ENCODE data around the gene UBTF. TPM values are rescaled to one million over a fixed set of nuclear protein-coding genes. Genes with fewer than 3 reads are reported as not detected.

UBTF gene
- total and polyA plus RNA-seq, 9 of the 15 experiments (the other 6 are each of a cell fraction or from before 2014, with no cell fraction given) = 1.2 to 113 (median 83.6) TPM

DNA sequence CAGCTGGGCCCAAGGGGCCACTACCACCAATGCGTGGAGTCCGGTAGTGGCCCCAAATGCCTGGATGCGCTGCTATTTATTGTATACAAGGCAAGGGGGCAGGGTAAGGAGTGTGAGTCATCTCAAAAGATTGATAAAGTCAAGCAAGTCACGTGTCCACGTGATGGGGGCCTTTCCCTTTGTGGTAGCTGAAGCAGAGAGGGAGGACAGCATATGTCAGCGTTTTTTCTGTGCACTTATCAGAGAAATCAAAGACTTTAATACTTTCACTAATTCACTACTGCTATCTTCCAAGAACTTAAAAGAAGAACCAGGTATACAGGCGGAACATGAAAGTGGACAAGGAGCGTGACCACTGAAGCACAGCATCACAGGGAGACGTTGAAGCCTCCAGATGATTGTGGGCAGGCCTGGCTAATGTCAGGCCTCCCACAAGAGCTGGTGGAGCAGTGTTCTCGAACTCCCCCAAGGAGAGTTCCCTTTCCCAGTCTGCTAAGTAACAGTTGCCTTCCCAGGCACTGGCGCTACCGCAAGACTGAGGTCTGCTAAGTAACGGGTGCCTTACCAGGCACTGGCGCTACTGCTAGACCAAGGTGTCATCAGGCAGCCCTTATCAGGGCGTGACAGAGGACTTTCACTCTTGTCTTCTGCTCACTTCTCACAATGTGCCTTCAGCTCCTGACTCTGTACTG is 59.8 kb downstream of the UBTF start (continued):
- TF ChIP-seq, protein P1, sequence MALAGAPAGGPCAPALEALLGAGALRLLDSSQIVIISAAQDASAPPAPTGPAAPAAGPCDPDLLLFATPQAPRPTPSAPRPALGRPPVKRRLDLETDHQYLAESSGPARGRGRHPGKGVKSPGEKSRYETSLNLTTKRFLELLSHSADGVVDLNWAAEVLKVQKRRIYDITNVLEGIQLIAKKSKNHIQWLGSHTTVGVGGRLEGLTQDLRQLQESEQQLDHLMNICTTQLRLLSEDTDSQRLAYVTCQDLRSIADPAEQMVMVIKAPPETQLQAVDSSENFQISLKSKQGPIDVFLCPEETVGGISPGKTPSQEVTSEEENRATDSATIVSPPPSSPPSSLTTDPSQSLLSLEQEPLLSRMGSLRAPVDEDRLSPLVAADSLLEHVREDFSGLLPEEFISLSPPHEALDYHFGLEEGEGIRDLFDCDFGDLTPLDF (CRISPR knock-in tag; IDR thresholded peaks at IDR 0.05) = no peak; the same call in 1 of the 2 replicates
- TF ChIP-seq ZNF668 (CRISPR knock-in tag; IDR thresholded peaks at IDR 0.05) (no peak), ZNF184 (CRISPR knock-in tag; IDR thresholded peaks at IDR 0.05) (no peak), NR2F6 (CRISPR knock-in tag; IDR thresholded peaks at IDR 0.05) (no peak), ZBTB7A (IDR thresholded peaks at IDR 0.05; ENCODE audit: borderline replicate concordance, control insufficient read depth, low read depth, low read length) (no peak; the same call in 1 of the 2 replicates), BHLHE40 (IDR thresholded peaks at IDR 0.05; ENCODE audit: low read length) (peak; percentile 98), LCOR (CRISPR knock-in tag; IDR thresholded peaks at IDR 0.05) (no peak), ZNF431 (CRISPR knock-in tag; IDR thresholded peaks at IDR 0.05) (no peak), MTA2 (IDR thresholded peaks at IDR 0.05; ENCODE audit: low read depth) (peak; percentile 62), SRSF3 (IDR thresholded peaks at IDR 0.05; ENCODE audit: insufficient read depth, low read length) (no peak), ZNF583 (CRISPR knock-in tag; IDR thresholded peaks at IDR 0.05) (no peak), MTF1 (CRISPR knock-in tag; IDR thresholded peaks at IDR 0.05; ENCODE audit: borderline replicate concordance) (no peak), MXI1 (IDR thresholded peaks at IDR 0.05; ENCODE audit: low read depth, low read length) (no peak), NR1H2 (CRISPR knock-in tag; IDR thresholded peaks at IDR 0.05) (no peak), ZNF133 (CRISPR knock-in tag; IDR thresholded peaks at IDR 0.05) (no peak), TEAD1 (CRISPR knock-in tag; IDR thresholded peaks at IDR 0.05) (peak in 1 of 2 experiments; percentile 39; a peak in 2 of 4 replicates), HDGF (IDR thresholded peaks at IDR 0.05) (no peak), SIN3A (IDR thresholded peaks at IDR 0.05; ENCODE audit: borderline replicate concordance in 2 of 2, control insufficient read depth in 1 of 2, low read depth in 2 of 2, low read length in 2 of 2) (0 out of 4 replicates have a peak, but pooled peaks of 1 of the 2 experiments have one; percentile 22), ZNF121 (CRISPR knock-in tag; conservative IDR thresholded peaks at IDR 0.05) (no peak), ZNF174 (CRISPR knock-in tag; IDR thresholded peaks at IDR 0.05) (no peak), RBM25 (IDR thresholded peaks at IDR 0.05; ENCODE audit: low read depth, low read length, severe bottlenecking) (no peak)
- TF ChIP-seq, protein P2, sequence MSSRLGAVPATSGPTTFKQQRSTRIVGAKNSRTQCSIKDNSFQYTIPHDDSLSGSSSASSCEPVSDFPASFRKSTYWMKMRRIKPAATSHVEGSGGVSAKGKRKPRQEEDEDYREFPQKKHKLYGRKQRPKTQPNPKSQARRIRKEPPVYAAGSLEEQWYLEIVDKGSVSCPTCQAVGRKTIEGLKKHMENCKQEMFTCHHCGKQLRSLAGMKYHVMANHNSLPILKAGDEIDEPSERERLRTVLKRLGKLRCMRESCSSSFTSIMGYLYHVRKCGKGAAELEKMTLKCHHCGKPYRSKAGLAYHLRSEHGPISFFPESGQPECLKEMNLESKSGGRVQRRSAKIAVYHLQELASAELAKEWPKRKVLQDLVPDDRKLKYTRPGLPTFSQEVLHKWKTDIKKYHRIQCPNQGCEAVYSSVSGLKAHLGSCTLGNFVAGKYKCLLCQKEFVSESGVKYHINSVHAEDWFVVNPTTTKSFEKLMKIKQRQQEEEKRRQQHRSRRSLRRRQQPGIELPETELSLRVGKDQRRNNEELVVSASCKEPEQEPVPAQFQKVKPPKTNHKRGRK (tag; IDR thresholded peaks at IDR 0.05) = no peak
- TF ChIP-seq, protein P3, sequence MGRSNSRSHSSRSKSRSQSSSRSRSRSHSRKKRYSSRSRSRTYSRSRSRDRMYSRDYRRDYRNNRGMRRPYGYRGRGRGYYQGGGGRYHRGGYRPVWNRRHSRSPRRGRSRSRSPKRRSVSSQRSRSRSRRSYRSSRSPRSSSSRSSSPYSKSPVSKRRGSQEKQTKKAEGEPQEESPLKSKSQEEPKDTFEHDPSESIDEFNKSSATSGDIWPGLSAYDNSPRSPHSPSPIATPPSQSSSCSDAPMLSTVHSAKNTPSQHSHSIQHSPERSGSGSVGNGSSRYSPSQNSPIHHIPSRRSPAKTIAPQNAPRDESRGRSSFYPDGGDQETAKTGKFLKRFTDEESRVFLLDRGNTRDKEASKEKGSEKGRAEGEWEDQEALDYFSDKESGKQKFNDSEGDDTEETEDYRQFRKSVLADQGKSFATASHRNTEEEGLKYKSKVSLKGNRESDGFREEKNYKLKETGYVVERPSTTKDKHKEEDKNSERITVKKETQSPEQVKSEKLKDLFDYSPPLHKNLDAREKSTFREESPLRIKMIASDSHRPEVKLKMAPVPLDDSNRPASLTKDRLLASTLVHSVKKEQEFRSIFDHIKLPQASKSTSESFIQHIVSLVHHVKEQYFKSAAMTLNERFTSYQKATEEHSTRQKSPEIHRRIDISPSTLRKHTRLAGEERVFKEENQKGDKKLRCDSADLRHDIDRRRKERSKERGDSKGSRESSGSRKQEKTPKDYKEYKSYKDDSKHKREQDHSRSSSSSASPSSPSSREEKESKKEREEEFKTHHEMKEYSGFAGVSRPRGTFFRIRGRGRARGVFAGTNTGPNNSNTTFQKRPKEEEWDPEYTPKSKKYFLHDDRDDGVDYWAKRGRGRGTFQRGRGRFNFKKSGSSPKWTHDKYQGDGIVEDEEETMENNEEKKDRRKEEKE (IDR thresholded peaks at IDR 0.05; ENCODE audit: borderline replicate concordance in 1 of 2, control insufficient read depth in 1 of 2, low read depth in 2 of 2, low read length in 1 of 2) = no peak

All from K562 (cell line).